Spleen (tissue), 7 donors: ENCODE results near the gene MECP2.

Experiments
- POLR2A ChIP-seq, 3 donors: fragments of 450-650 bp; IDR thresholded peaks; one replicate each; pipeline ENCODE4 v1.5.1; 2017; ENCODE audit warnings: antibody characterized with exemption in 3 of 3, mild to moderate bottlenecking in 1 of 3
- POLR2AphosphoS5 ChIP-seq, 3 donors: sonication (generic); formaldehyde crosslinking; IDR thresholded peaks; one replicate each; pipeline ENCODE4 v1.5.1; 2017; ENCODE audit warnings: antibody characterized with exemption in 3 of 3
- TF ChIP-seq, protein P1 (sequence below), 11 experiments: fragments of 200-600 bp in 7 of 11; fragments of 450-650 bp in 4 of 11; sonication (generic) in 4 of 11; IDR thresholded peaks in 8 of 11; conservative IDR thresholded peaks in 3 of 11; 1 replicate in 7 of 11; 2 replicates in 4 of 11; pipeline versions ENCODE4 v1.4.0 to v1.8.0; 2016 to 2021; ENCODE audit warnings: antibody characterized with exemption in 11 of 11, inconsistent platforms in 4 of 11, mild to moderate bottlenecking in 1 of 11
- donor health status: DM: no; HTN: no; CAD: no; lungs with moderate emphysema.
- donor health status: DM: no; HTN: no; CAD: no.
- donor health status: DM: no; HTN: no; CAD: no.

DNA sequence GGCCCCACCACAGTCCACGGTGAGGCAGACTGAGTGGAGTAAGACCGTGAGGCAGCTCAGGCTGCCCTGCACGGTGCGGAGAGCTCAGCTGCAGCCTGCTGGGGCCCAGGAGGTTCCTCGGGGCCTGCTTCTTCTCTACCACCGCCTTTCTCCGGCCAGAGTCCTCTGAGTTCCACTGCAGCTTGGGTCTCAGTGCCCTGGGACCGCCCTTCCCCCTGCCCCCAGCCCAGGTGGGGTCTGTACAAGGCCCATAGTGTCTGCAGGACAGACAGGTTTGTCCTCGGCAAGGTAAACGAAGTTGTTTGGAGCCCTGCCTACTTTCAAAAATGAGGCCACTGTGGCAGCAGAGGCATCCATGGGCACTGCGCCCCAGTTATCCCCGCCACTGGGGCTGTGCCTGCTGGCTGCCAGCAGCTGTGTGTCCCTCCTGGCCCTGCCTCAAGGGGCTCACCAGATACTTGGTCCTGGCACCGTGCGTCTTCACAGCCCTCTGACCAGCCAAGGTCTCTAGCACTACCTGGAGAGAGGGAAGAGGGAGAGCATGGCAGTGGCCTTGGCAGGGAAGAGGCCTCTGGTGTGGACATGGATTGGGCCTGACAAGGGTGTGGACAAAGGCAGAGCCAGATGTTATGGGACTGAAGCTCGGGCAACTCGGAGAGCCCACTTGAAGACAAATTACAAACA, 81.8 kb downstream of the MECP2 start:
- TF ChIP-seq, protein P1, sequence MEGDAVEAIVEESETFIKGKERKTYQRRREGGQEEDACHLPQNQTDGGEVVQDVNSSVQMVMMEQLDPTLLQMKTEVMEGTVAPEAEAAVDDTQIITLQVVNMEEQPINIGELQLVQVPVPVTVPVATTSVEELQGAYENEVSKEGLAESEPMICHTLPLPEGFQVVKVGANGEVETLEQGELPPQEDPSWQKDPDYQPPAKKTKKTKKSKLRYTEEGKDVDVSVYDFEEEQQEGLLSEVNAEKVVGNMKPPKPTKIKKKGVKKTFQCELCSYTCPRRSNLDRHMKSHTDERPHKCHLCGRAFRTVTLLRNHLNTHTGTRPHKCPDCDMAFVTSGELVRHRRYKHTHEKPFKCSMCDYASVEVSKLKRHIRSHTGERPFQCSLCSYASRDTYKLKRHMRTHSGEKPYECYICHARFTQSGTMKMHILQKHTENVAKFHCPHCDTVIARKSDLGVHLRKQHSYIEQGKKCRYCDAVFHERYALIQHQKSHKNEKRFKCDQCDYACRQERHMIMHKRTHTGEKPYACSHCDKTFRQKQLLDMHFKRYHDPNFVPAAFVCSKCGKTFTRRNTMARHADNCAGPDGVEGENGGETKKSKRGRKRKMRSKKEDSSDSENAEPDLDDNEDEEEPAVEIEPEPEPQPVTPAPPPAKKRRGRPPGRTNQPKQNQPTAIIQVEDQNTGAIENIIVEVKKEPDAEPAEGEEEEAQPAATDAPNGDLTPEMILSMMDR (IDR thresholded peaks at IDR 0.05 in 8 of 11, conservative IDR thresholded peaks at IDR 0.05 in 3 of 11) = no peak
- TF ChIP-seq POLR2A (IDR thresholded peaks at IDR 0.05) = no peak
- TF ChIP-seq POLR2AphosphoS5 (IDR thresholded peaks at IDR 0.05) = peak in 1 of 3 donors; percentile 11
